NOMO-1 treated with dmso at 0.1 percent for 144 hours (cell line): ENCODE results near the gene TMEM108.

Experiments used
- DNase-seq: peaks from one replicate; lab custom pipeline; 2025; ENCODE audit not compliant: unreplicated experiment; lab: John Stamatoyannopoulos, UW

Gene TMEM108

DNA sequence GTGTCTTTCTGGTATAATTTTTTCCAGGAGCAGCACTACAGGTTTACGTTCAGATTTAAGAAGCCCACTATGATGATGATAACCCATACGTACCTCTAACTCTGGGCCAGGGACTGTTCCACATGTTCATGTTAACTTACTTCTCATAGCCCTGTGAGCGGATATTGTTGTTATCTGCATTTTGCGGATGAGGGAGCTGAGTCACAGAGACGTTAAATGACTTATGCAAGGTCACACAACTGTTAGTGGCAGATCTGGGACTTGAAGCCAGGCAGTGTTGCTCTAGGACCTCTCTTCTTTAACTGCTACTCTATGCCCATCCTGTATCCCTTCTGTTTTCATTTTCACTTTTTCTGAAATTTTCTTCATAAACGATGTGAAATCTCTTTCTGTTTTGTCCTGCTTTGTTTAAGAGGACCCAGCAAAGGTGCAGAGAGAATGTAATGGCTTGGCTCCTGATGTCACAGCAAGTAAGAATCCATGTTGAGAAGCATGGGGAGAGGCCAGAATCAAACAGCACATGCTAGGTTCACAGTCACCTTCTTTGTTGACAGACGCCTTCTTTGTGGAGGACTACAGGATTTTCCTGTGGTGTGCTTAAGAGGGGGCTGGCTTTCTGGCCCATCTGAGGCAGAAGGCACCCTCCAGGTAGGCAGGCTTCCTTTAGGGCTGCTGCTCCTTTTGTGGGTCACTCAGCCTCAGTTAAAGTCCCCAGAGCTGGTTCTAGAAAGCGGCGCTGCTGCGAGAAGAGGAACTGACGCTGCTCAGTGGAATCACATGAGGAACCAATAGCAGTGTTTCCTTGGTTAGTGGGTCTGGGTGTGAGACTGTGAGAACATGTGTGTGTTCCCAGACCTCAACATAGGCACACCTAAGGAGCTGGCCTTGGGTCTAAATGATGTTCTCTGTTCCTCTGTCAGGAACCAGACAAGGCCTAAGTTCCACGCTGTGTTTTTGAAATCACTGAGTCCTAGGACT lies 121.6 kb downstream of the TMEM108 start:
- DNase-seq, result no peak

DNA sequence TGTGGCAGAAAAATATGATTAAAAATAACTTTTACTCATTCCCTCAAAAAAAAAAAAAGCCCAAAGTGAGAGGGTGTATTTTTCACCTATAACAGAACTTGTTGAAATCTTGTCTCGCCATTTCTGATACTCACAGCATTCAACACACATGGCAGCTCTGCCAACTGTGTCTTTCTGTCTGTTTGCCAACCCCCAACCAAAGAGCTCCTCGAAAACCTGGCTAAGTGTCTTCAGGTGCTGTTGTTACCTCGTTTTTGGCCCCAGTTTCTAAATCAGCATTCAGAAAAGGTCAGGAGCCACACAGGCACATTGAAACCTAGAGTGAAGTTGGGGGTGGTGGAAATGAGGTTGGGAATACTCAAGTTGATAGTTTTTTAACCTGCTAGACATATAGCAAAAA lies 123.5 kb downstream of the TMEM108 start:
- DNase-seq, result no peak

DNA sequence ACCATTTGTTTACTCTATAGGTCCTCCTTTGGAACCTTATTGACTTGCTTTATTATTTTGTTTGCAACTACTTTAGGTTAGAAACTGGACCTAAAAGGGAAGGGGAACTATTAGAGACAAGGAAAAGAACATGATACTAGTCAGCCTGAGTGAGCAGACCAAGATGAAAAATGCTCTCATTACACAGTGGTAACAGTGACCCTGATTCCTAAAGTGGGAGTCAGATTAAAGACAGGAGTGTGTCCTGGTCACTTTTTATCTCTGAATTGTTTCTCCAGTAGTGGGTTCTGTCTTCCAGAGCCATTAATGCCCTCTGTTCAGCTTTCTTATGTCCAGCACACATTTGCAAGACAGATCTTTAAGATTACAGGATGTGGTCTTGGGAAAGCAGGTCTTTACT lies 124.1 kb downstream of the TMEM108 start:
- DNase-seq, result no peak

DNA sequence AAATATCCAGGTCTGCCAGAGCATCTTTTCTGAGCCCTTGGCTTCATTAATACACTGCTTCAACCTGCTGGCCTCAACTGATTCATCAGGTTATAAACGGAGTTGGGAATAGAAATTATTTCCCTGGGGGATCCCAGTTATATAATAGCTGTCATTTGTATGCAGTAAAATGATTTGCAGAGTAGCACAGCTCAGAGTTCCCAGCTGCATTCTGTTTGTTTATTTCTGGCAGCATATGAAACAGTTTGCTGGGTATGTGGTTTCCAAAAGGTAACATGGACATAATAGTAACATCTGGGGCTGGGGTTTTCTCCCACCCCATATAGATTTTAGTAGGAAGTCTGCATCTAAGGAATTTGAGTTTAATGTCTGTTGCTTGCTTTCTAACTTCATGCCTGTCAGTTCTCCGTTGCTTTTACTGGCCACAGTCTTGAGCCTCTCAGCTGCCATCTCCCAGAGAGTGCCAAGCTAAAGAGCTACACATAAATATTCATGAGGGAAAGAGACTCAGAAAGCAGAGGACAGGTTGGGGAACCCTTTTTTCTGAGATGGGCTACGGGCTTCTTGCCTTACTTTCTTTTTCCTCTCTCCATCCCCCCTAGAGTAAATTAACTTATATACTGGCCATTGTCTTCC lies 124.6 kb downstream of the TMEM108 start:
- DNase-seq, result no peak

DNA sequence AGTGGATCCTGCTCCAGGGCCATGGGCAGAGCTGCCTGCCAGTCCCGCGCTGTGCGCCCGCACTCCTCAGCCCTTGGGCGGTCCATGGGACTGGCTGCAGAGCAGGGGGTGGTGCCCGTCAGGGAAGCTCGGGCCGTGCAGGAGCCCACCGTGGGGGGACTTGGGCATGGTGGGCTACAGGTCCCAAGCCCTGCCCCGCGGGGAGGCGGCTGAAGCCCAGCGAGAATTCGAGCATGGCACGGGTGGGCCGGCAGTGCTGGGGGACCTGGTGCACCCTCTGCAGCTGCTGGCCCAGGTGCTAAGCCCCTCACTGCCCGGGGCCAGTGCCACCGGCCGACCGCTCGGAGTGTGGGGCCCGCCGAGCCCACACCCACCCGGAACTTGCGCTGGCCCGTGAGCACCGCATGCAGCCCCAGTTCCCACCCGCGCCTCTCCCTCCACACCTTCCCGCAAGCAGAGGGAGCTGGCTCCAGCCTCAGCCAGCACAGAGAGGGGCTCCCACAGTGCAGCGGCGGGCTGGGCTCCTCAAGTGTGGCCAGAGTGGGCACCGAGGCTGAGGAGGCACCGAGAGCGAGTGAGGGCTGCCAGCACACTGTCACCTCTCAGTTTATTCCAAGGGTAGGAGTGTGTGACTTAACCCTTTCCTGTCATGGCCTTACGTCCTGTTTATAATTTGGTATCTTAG lies 129.3 kb downstream of the TMEM108 start:
- no peak for DNase-seq

DNA sequence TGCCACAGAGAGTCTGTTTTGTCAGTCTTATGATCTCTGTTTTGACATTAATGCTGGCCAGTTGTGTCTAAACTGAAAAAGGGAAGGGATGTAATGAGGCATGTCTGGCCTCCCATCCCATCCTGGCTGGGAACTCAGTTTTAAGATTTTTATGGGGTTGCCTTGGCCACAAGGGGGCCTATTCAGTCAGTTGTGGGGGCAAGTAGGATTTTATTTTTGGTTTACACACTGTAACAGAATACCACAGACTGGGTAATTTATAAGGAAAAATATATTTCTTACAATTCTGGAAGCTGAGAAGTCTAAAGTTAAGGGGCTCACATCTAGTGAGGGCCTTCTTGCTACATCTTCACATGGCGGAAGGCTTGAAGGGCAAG lies 129.8 kb downstream of the TMEM108 start:
- no peak for DNase-seq

DNA sequence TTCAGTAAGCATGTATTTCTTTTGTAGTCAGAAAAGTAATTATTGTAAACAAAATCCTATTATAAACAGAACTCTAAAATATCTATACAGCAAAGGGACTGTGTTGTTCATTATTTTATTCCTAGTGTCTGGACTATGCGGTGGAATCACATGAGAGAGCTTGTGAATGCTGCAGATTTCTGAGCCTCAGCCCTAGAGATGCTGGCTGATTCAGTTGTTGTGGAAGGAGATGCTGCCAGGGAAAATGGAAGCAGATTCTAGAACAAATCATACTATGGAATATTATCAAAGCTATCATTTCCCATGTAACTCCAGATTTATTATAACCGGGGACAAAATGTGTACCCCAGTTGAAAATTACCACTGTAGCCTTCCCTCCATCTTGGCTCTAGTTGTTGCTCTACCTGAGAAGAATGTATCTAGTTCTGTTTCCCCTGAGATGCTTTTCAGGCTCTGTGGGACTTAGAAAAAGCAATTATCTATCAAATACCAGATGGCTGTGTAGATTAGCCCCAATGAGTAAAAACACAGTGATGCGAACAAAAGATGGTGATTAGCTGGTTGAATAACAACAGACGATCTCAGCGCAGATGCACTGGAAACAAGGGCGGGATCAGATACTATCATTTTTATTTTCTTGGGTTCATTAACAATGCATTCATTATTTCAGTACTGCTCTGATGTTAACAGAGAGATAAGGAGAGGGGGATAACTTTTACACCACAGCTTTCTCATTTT lies 131.3 kb downstream of the TMEM108 start:
- no peak for DNase-seq

DNA sequence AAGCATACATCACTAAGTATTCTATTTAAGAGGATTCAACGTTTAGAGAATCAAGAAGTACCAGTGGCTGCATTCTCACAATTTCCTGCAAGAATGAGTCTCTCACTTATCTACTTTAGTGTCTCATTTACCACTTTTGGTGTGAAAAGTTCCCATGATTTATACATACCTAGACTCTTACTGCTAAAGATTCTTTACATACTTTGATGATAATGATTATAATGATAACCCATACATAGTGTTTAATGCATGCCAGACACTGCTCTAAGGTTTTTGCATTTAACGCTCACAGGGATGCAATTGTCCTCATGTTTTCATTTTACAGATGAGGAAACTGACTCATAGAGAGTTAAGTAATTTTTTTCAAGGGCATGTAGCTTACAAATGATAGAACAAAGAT lies 133.6 kb downstream of the TMEM108 start:
- no peak for DNase-seq

DNA sequence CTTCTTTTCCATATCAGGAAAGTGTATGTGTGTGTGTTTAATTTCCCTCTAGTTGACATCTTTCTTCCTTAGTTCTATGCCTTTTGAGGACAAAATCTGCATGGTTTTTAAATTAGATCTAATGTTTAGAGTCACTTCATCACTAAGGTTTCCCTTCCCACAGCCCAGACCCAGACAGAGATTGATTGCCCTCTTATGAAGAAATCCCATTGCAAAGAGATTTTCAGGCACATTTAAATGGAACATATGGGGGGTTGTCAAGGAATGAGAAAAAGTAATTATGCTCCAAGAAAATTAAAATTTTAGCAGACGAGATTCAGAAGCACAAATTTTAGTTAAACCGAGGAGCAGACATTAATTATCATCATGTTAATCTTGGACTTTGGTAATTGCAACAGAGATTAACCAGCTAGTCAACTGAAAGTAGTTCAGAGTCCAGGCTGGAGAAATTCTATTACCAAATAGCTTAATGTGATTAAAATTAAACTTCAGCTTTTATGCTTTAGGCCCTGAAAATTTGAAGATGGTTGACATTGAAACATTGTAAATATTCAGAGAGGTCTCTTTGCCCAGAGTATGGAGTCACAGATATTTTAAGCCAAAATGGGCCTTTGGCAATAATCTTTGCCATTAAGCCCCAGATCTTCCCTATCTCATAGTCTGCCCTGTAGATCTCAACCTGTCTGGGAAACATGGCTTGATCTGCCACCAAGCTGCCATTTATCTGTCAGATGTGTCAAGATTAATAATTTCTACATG lies 143.4 kb downstream of the TMEM108 start:
- DNase-seq, result no peak

DNA sequence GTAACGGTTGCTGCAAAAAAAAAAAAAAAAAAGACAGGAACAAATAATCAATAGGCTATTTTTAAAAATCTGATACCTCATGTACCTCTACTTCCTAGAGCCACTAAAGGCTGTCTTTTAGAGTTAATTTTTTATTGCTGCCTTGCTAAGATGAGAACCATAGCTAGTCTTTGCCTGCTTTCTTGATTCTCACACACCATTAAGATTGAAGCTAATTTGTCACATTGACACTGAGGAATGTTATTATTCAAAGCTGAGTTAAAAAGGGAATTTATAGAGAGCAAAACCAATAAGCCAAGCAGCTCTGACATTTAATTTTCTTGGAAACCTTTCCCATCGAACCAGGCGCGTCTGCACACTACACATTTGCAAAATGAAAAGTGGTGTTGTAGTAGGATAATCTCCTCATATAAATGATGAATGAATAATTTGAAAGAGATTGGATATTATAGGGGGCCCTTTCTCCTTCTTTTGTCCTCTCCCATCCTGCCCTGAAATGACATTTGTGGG lies 149.7 kb downstream of the TMEM108 start:
- no peak for DNase-seq

DNA sequence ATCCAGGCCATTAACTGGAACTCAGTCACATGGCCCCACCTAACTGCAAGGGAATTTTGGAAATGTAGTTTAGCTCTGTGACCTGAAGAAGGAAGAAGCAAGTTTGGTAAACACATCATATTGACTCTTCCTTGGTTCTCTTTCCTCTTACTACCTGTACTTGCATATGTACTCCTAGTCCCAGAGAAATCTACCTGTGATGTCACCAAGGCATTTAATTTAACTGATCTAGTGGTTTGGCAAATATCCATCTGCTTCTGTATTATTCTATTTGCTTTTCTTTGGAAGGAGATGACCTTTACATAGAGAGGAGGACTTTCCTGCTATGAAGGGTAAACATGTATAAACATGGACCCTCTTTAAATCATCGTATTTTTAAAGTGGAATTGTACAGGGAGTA lies 150.8 kb downstream of the TMEM108 start:
- DNase-seq, result no peak

DNA sequence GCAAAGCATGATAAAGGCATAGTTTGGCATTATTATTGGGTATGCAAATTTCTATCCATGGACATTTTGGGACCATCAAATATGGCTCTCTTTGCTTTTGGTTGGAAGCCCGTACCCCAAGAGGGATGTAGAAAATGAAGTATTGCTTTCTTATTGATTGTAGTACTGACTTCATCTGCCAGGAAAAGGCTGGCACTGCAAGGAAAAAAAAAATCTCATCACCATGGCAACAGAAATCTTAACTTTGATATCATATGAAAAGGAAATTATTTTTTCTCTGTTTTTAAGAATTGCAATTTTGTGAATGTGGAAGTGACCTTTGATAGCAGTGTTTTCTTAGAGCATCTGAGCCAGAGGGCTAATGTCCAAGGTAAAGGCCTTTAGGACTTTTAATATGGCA lies 151.7 kb downstream of the TMEM108 start:
- no peak for DNase-seq

DNA sequence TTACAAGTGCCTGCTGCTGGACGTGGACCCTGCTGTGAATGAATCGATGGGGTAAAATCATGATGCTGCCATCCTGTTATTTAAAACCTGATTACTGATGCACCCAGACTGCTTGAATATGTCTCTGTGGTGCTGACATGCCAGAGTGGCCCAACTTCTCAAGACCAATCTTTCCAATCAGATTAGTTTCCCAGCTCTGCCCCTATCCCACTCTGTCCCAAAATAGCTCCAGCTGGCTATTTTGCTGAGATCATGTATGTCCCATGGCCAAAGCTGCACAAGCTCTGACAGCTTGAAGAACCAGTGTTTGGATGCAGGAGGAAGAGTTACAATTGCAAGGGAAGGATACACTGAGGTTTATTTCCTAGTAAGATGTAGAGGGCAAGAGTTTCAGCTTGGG lies 153.6 kb downstream of the TMEM108 start:
- DNase-seq, result no peak

DNA sequence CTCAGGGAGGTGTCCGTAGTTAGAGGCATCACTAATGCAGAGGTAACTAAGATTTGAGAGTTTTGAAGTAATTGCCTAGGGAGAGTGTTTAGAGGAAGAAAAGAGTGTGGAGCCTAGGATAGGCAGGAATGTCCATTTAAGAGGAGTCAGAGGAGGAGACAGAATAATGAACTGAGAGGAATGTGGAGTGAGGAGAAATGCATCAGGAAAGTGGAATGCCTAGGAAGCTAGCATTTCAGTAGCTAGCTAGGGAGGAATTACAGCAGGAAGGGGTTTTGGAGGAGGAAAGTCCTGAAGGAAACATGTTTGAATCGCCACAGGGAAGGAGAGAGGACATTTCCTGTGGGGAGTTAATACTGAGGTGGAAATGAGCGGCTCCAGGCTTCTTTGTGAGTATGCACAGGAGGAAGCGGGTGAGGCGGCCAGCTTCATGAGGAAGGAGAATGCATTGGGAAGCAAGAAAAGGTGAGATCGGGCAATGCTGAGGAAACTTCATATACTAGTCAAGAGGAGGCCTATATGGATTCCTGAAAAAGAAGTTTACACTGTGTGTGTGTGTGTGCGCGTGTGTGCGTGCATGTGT lies 154.3 kb downstream of the TMEM108 start:
- no peak for DNase-seq

DNA sequence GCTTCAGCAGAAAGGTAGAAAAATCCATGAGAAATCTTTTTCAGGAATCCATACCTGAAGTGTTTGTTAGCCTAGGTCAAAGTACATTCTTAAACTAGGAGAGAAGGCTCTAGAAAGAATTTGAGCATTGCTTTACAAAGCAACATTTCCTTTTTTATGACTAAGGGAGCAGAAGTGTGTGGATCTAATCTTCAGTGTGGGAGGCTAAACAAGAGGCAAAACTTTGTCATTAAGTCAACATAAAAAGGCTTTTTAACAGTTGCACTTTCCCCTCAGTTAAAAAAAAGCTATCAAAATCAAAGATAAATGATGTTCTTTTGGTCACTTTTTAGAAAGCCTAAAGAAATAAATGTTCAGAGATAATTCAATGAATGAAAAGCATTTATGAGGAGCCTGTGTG lies 154.8 kb downstream of the TMEM108 start:
- DNase-seq, result no peak

DNA sequence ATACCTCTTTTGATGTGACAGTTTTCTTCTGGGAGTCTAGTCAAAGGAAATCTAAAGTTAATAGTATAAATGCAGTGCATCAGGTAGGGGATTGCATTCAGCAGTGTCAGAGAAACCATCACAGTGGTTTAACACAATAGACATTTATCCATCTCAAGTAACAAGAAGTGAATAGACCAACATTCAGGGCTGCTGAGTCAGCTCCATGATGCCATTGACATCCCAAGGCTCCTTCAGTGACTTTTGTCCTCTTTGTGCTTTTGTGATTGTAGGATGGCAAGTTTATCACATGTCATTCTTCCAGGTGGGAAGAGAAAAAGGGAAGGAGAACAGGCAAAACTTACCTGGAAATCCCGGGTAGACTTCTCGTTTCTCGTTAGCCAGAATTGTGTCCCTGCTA lies 158.3 kb downstream of the TMEM108 start:
- no peak for DNase-seq

DNA sequence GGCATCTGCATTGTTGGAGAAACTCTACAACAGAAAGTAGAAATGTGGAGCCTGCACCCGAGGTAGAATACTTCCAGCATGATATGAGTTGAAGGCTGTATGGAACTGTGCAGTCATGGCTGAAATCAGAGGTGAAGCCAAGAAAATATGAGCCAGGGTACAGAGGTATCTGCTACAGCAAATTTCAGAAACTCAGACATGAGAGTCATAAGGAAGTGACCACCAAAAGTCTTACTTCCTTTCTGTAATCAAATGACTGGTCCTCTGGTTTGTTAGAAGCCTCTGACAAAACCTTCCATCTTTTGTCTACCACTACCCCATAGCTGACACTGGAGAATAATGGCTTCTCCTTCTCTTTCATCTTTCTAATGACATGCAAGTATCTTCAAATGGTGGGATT lies 159.4 kb downstream of the TMEM108 start:
- DNase-seq, result no peak

DNA sequence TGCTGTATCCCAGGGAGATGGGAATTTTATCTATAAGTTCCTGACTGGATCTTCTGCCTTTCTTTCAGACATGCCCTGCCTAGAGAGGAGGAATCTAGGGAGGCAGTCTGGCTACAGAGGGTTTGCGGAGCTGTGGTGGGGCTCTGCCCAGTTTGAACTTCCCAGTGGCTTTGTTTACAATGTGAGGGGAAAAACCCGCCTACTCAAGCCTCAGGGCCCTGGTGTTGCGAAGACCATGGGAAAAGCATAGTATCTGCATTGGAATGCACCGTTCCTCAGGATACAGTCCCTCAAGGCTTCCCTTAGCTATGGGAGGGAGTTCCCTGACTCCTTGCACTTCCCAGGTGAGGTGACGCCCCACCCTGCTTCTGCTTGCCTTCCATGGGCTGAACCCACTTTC lies 168.7 kb downstream of the TMEM108 start:
- DNase-seq, result no peak

DNA sequence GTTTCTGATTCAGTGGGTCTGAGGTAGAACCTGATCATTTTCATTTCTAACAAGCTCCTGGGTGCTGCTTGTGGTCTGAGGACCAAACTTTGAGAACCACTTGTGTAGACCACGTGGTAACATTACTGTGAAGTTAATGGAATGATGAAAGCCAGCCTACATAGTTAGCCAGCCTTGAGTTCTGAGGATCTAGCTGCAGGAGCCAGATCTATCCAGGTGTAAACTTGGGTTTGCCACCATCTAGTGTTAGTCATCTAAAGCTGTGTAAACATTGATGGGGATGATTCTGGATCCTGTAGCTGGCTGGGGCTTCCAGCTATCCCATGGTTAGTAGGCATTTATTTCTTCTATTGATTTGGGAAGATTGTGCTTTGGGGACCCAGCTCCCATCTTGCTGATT lies 170.0 kb downstream of the TMEM108 start:
- no peak for DNase-seq
